ENCODE results near the gene FLT1.

DNA sequence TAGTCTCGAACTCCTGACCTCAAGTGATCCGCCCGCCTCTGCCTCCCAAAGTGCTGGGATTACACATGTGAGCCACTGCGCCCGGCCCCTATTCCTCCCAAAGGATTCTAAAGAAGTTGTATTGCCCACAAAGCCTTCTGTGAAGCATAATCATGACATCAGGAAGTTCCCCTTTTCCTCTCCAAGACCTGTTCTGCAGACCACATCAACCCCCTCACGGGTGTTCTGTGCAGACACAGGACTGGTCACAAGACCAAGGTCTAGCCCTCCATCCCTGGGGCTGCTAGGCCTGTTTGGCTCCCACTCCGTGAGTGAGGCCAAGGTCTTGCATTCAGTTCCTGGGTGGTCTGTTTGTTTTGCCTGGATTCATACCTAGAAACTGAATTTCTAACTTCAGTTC is 178.1 kb downstream of the FLT1 start:
- no peak for TF ChIP-seq ZNF274 (IDR thresholded peaks at IDR 0.05; ENCODE audit: low read depth, low read length)
- no peak for TF ChIP-seq YY1 (IDR thresholded peaks at IDR 0.05; ENCODE audit: insufficient read depth, insufficient read length)
- no peak for TF ChIP-seq SUZ12 (IDR thresholded peaks at IDR 0.05; ENCODE audit: extremely low read depth, insufficient read depth, insufficient read length)

Measured in NT2/D1 (cell line).